Gastroesophageal sphincter (tissue), 3 donors: ENCODE results near the gene WDR49.

ENCODE experiments used
- POLR2A ChIP-seq, 2 donors: fragments of 450-650 bp; IDR thresholded peaks; one replicate each; pipeline ENCODE4 v1.6.1; 2017; ENCODE audit warnings: antibody characterized with exemption in 2 of 2, mild to moderate bottlenecking in 2 of 2, moderate library complexity in 1 of 2
- POLR2AphosphoS5 ChIP-seq: sonication (generic); formaldehyde crosslinking; IDR thresholded peaks from one replicate; pipeline ENCODE4 v1.6.1; 2017; ENCODE audit warnings: antibody characterized with exemption
- TF ChIP-seq, protein P1 (sequence below), 4 experiments: fragments of 200-600 bp in 2 of 4; fragments of 450-650 bp in 2 of 4; sonication (generic) in 1 of 4; IDR thresholded peaks; one replicate each; pipeline ENCODE4 v1.5.1; 2017 to 2019; ENCODE audit warnings: antibody characterized with exemption in 4 of 4, mild to moderate bottlenecking in 2 of 4, moderate library complexity in 2 of 4

- TF ChIP-seq, protein P1, sequence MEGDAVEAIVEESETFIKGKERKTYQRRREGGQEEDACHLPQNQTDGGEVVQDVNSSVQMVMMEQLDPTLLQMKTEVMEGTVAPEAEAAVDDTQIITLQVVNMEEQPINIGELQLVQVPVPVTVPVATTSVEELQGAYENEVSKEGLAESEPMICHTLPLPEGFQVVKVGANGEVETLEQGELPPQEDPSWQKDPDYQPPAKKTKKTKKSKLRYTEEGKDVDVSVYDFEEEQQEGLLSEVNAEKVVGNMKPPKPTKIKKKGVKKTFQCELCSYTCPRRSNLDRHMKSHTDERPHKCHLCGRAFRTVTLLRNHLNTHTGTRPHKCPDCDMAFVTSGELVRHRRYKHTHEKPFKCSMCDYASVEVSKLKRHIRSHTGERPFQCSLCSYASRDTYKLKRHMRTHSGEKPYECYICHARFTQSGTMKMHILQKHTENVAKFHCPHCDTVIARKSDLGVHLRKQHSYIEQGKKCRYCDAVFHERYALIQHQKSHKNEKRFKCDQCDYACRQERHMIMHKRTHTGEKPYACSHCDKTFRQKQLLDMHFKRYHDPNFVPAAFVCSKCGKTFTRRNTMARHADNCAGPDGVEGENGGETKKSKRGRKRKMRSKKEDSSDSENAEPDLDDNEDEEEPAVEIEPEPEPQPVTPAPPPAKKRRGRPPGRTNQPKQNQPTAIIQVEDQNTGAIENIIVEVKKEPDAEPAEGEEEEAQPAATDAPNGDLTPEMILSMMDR (IDR thresholded peaks at IDR 0.05): no peak
- TF ChIP-seq POLR2A (IDR thresholded peaks at IDR 0.05) (no peak), POLR2AphosphoS5 (no peak)
These were observed 44.6 kb downstream of the WDR49 start for GRCh38 chr3:167609156-167609555.
